ENCODE measurements around the gene UBE3B.

DNA sequence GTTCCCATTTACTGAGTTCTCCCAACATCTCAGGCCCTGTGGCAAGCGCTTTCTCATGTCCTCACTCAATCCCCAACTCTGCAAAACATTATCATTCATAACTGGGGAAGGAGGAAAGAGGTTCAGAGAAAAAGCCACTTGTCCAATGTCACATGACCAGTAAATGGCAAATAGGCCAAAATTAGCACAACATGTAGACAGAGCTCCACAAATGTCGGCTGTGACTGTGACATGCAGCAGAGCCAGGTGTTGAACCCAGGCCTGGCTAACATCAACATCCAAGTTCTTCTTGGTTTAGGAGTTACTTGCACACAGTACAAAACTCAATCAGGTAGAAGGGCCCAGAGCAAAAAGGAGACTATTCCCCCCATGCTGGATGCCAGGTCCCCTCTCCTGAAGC, 11.1 kb upstream of the UBE3B start:
- TF ChIP-seq, protein P1, sequence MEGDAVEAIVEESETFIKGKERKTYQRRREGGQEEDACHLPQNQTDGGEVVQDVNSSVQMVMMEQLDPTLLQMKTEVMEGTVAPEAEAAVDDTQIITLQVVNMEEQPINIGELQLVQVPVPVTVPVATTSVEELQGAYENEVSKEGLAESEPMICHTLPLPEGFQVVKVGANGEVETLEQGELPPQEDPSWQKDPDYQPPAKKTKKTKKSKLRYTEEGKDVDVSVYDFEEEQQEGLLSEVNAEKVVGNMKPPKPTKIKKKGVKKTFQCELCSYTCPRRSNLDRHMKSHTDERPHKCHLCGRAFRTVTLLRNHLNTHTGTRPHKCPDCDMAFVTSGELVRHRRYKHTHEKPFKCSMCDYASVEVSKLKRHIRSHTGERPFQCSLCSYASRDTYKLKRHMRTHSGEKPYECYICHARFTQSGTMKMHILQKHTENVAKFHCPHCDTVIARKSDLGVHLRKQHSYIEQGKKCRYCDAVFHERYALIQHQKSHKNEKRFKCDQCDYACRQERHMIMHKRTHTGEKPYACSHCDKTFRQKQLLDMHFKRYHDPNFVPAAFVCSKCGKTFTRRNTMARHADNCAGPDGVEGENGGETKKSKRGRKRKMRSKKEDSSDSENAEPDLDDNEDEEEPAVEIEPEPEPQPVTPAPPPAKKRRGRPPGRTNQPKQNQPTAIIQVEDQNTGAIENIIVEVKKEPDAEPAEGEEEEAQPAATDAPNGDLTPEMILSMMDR (IDR thresholded peaks at IDR 0.05; ENCODE audit: insufficient read depth, low read length) = no peak
- TF ChIP-seq, protein P2, sequence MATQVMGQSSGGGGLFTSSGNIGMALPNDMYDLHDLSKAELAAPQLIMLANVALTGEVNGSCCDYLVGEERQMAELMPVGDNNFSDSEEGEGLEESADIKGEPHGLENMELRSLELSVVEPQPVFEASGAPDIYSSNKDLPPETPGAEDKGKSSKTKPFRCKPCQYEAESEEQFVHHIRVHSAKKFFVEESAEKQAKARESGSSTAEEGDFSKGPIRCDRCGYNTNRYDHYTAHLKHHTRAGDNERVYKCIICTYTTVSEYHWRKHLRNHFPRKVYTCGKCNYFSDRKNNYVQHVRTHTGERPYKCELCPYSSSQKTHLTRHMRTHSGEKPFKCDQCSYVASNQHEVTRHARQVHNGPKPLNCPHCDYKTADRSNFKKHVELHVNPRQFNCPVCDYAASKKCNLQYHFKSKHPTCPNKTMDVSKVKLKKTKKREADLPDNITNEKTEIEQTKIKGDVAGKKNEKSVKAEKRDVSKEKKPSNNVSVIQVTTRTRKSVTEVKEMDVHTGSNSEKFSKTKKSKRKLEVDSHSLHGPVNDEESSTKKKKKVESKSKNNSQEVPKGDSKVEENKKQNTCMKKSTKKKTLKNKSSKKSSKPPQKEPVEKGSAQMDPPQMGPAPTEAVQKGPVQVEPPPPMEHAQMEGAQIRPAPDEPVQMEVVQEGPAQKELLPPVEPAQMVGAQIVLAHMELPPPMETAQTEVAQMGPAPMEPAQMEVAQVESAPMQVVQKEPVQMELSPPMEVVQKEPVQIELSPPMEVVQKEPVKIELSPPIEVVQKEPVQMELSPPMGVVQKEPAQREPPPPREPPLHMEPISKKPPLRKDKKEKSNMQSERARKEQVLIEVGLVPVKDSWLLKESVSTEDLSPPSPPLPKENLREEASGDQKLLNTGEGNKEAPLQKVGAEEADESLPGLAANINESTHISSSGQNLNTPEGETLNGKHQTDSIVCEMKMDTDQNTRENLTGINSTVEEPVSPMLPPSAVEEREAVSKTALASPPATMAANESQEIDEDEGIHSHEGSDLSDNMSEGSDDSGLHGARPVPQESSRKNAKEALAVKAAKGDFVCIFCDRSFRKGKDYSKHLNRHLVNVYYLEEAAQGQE (IDR thresholded peaks at IDR 0.05; ENCODE audit: insufficient replicate concordance, low read depth) = no peak
- TF ChIP-seq POLR2AphosphoS5 (IDR thresholded peaks at IDR 0.05; ENCODE audit: low read depth) (no peak), GABPA (IDR thresholded peaks at IDR 0.05; ENCODE audit: low read depth) (no peak)
